COR-L47 (cell line): ENCODE measurements around the gene PCDHB6.
"Not testable (repeated sequence)": the region's sequence is repeated elsewhere in the genome, so short reads cannot be mapped to it uniquely, and the experiment has no call there.

Experiments used
- DNase-seq: peaks from one replicate; lab custom pipeline; 2025; lab: John Stamatoyannopoulos, UW

Gene PCDHB6

DNA sequence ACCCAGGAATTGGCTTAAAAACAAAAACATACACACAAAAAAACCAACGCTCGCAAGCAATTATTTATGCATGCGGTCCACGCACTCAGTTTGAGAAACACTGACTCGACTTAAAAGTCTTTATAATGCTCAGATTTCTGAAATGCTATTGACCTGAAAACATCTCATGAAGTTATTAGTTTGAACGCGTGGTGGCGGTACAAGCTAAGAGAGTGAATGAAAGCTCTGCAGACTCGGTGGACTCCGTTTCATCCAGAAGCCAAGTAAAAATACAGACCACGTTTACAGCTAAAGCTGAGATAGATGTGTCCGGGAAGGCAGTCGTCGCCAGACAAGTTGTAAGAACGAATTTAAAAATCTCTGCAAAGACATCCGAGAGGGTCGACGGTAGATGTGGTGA is at the start of gene PCDHB6:
TSS of gene PCDHB6 (plus strand) at position 246 of the 400 bp plus-strand sequence. CDS start 201 bp downstream, outside the sequence.
- DNase-seq = peak; percentile 28

DNA sequence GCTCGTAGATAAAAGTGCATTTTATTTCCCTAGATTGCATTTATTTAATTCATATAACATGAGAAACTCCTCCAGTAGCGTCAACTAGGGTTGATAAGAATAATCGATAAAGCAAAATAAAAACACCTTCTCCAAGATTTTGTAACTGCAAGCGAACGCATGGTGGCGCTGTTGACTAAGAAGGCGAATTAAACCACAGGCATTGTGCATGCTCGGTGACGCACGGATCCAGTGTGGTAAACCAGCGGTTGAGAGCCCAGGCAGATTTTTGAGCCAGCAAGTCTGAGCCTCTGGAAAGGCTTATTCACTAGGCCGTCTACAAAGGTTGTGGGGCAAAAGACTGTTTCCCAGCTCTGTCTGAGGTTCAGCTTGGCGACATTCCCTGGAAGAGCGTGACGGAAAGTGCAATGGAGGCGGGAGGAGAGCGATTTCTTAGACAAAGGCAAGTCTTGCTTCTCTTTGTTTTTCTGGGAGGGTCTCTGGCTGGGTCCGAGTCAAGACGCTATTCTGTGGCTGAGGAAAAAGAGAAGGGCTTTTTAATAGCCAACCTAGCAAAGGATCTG is 49.5 kb upstream of the PCDHB6 start, which contains the start of gene PCDHB3:
TSS of gene PCDHB3 (plus strand) at position 231 of the 563 bp plus-strand sequence. CDS start at position 408, 177 bp downstream.
- DNase-seq = peak; percentile 45

DNA sequence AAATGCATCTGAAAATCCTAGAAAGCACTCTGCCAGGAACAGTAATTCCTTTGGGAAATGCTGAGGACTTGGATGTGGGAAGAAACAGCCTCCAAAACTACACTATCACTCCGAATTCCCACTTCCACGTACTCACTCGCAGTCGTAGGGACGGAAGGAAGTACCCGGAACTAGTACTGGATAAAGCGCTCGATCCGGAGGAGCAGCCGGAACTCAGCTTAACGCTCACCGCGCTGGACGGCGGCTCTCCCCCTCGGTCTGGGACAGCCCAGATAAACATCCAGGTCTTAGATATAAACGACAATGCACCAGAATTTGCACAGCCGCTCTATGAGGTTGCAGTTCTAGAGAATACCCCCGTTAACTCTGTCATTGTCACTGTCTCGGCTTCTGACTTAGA is 48.8 kb upstream of the PCDHB6 start:
- no peak for DNase-seq

DNA sequence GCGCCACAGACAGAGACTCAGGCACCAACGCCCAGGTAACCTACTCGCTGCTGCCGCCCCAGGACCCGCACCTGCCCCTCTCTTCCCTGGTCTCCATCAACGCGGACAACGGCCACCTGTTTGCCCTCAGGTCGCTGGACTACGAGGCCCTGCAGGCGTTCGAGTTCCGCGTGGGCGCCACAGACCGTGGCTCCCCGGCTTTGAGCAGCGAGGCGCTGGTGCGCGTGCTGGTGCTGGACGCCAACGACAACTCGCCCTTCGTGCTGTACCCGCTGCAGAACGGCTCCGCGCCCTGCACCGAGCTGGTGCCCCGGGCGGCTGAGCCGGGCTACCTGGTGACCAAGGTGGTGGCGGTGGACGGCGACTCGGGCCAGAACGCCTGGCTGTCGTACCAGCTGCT is 47.8 kb upstream of the PCDHB6 start:
- not testable (repeated sequence) for DNase-seq

DNA sequence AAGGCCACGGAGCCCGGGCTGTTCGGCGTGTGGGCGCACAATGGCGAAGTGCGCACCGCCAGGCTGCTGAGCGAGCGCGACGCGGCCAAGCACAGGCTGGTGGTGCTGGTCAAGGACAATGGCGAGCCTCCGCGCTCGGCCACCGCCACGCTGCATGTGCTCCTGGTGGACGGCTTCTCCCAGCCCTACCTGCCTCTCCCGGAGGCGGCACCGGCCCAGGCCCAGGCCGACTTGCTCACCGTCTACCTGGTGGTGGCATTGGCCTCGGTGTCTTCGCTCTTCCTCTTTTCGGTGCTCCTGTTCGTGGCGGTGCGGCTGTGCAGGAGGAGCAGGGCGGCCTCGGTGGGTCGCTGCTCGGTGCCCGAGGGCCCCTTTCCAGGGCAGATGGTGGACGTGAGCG is 47.4 kb upstream of the PCDHB6 start:
- DNase-seq = not testable (repeated sequence)

DNA sequence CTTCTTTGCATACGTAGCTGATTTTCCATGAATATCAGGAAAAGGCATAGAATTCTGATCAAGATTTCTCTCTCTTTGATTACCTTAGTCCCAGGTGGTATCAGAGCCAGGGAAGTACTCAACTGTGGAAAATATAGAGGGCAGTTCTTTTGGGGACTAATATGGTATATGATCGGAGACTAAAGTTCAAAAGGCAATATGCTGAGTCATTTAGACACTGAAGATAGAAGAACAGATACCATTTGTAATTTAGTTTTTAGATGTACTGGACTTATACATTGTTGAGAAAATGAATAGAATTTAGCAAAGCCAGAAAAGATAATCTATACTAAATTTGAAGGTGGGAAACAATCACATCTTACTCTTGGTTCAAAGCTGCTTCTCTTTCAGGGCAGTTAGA is 44.5 kb upstream of the PCDHB6 start:
- no peak for DNase-seq

DNA sequence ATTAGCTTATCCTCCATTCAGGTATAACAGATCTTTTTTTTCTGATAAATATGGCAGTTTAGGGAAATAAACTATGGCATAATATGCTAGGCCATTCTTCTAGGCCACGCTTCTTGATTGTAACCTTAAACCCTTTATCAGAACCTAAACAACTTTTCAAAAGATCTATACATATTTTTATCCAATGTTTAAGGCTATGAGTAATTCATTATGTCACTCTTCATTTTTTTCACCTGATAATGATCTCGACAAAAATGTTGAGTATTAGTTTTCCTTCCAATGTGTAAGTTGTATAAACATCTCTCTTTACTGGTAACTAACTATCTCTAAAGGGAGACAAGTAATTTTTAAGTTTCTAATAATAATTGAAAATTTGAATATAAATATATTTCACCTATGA is 30.6 kb upstream of the PCDHB6 start:
- no peak for DNase-seq

DNA sequence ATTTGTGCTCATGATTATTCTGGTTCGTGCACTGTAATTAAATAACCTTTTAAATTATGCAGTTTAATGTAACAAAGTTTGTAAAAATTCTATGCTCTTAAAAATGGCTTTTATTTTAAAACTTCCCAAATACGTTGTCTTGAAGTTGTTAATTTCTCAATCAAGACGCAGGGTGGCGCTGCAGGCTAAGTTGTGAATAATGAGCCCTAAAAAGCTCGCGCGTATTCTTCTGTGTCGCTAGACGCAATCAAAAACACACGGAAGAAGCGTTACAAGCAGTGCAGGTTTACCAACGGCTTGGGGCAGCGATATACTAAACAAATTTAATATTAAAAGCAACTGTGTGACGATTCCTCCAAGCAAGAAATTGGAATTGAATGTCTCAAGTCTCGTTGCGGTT is 28.3 kb upstream of the PCDHB6 start, which contains the start of gene PCDHB4:
TSS of gene PCDHB4 (plus strand) at position 256 of the 400 bp plus-strand sequence. CDS start 181 bp downstream, outside the sequence.
- DNase-seq = no peak

DNA sequence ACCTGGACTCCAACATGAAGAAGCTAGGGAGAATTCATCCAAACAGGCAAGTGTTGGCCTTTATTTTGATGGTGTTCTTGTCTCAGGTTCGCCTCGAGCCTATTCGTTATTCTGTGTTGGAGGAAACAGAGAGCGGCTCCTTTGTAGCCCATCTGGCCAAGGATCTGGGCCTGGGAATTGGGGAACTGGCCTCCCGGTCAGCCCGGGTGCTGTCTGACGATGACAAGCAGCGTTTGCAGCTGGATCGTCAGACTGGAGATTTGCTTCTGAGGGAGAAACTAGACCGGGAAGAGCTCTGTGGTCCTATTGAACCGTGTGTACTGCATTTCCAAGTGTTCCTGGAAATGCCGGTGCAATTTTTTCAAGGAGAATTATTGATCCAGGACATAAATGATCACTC is 27.9 kb upstream of the PCDHB6 start:
- DNase-seq = no peak

DNA sequence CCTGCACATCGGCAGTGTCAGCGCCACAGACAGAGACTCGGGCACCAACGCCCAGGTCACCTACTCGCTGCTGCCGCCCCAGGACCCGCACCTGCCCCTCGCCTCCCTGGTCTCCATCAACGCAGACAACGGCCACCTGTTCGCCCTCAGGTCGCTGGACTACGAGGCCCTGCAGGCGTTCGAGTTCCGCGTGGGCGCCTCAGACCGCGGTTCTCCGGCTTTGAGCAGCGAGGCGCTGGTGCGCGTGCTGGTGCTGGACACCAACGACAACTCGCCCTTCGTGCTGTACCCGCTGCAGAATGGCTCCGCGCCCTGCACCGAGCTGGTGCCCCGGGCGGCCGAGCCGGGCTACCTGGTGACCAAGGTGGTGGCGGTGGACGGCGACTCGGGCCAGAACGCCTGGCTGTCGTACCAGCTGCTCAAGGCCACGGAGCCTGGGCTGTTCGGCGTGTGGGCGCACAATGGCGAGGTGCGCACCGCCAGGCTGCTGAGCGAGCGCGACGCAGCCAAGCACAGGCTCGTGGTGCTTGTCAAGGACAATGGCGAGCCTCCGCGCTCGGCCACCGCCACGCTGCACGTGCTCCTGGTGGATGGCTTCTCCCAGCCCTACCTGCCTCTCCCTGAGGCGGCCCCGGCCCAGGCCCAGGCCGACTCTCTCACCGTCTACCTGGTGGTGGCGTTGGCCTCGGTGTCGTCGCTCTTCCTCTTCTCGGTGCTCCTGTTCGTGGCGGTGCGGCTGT is 26.3 kb upstream of the PCDHB6 start:
- DNase-seq = not testable (repeated sequence)

DNA sequence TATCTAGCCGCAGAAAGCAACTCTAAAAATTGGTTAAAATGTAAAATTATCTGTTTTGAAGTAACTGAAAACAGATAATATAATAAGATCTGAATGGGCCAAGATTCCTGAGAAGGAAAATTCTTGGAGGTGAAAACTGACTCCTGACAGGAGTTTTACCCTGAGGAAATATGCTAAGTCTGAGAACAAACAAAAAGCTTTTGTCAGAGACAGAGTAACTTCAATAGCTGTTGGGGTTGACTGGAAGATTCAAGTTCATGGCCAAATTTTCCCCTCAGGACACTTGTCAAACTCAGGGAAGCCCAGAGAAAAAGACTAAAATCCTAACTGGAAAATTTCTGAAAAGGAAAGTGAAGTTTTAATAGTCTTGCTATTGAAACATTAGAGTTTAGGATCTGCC is 22.6 kb upstream of the PCDHB6 start:
- no peak for DNase-seq

DNA sequence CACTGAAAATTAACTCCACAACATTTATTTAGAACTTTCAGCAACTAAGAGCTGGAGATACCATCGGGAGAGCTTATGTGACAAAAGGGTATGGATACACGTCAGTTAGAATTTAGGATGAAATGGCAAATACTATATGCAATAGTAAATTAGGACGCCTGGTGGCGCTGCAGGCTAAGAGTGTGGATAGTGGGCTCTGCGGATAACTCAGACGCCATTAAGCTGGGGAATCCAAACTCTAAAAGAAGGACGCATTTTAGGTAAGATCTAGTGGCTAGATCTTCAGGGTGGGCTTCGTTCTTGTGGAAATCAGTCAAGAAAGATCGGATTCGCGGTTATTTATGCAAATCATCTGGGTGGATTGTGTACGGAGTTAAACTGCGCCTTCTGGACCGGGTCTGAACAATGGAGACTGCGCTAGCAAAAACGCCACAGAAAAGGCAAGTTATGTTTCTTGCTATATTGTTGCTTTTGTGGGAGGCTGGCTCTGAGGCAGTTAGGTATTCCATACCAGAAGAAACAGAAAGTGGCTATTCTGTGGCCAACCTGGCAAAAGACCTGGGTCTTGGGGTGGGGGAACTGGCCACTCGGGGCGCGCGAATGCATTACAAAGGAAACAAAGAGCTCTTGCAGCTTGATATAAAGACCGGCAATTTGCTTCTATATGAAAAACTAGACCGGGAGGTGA is 14.7 kb upstream of the PCDHB6 start, which contains the start of gene PCDHB5:
TSS of gene PCDHB5 (plus strand) at position 177 of the 688 bp plus-strand sequence. CDS start at position 406, 229 bp downstream.
- peak; percentile 37 for DNase-seq

DNA sequence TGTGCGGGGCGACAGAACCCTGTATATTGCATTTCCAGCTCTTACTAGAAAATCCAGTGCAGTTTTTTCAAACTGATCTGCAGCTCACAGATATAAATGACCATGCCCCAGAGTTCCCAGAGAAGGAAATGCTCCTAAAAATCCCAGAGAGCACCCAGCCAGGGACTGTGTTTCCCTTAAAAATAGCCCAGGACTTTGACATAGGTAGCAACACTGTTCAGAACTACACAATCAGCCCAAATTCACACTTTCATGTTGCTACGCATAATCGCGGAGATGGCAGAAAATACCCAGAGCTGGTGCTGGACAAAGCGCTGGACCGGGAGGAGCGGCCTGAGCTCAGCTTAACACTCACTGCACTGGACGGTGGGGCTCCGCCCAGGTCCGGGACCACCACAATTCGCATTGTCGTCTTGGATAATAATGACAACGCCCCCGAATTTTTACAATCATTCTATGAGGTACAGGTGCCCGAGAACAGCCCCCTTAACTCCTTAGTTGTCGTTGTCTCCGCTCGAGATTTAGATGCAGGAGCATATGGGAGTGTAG is 14.1 kb upstream of the PCDHB6 start:
- no peak for DNase-seq

DNA sequence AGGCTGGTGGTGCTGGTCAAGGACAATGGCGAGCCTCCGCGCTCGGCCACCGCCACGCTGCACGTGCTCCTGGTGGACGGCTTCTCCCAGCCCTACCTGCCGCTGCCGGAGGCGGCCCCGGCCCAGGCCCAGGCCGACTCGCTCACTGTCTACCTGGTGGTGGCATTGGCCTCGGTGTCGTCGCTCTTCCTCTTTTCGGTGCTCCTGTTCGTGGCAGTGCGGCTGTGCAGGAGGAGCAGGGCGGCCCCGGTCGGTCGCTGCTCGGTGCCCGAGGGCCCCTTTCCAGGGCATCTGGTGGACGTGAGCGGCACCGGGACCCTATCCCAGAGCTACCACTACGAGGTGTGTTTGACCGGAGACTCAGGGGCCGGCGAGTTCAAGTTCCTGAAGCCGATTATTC is 12.5 kb upstream of the PCDHB6 start:
- not testable (repeated sequence) for DNase-seq

DNA sequence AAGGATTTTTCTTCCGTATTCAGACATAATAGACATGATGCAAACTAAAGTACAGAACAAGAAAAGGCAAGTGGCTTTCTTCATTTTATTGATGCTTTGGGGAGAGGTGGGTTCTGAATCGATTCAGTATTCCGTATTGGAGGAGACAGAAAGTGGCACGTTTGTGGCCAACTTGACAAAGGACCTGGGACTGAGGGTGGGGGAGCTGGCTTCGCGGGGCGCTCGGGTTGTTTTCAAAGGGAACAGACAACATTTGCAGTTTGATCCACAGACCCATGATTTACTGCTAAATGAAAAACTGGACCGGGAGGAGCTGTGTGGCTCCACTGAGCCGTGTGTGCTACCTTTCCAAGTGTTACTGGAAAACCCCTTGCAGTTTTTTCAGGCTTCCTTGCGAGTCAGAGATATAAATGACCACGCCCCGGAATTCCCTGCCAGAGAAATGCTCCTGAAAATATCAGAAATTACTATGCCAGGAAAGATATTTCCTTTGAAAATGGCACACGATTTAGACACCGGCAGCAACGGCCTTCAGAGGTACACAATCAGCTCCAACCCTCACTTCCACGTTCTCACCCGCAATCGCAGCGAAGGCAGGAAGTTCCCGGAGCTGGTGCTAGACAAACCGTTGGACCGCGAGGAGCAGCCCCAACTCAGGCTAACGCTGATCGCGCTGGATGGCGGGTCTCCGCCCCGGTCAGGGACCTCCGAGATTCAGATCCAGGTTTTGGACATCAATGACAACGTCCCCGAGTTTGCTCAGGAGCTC is 551 bp downstream of the PCDHB6 start:
- DNase-seq = no peak

DNA sequence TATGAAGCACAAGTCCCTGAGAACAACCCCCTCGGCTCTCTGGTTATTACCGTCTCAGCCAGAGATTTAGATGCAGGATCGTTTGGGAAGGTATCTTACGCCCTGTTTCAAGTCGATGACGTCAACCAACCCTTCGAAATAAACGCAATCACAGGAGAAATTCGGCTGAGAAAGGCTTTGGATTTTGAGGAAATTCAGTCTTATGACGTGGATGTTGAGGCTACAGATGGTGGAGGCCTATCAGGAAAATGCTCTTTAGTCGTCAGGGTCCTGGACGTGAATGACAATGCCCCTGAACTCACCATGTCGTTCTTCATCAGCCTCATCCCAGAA is 1.1 kb downstream of the PCDHB6 start:
- DNase-seq = no peak

DNA sequence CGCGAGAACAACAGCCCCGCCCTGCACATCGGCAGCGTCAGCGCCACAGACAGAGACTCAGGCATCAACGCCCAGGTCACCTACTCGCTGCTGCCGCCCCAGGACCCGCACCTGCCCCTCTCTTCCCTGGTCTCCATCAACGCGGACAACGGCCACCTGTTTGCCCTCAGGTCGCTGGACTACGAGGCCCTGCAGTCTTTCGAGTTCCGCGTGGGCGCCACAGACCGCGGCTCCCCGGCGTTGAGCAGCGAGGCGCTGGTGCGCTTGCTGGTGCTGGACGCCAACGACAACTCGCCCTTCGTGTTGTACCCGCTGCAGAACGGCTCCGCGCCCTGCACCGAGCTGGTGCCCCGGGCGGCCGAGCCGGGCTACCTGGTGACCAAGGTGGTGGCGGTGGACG is 1.8 kb downstream of the PCDHB6 start:
- DNase-seq = not testable (repeated sequence)

DNA sequence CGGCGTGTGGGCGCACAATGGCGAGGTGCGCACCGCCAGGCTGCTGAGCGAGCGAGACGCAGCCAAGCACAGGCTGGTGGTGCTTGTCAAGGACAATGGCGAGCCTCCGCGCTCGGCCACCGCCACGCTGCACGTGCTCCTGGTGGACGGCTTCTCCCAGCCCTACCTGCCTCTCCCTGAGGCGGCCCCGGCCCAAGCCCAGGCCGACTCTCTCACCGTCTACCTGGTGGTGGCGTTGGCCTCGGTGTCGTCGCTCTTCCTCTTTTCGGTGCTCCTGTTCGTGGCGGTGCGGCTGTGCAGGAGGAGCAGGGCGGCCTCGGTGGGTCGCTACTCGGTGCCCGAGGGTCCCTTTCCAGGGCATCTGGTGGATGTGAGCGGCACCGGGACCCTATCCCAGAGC is 2.2 kb downstream of the PCDHB6 start:
- not testable (repeated sequence) for DNase-seq

DNA sequence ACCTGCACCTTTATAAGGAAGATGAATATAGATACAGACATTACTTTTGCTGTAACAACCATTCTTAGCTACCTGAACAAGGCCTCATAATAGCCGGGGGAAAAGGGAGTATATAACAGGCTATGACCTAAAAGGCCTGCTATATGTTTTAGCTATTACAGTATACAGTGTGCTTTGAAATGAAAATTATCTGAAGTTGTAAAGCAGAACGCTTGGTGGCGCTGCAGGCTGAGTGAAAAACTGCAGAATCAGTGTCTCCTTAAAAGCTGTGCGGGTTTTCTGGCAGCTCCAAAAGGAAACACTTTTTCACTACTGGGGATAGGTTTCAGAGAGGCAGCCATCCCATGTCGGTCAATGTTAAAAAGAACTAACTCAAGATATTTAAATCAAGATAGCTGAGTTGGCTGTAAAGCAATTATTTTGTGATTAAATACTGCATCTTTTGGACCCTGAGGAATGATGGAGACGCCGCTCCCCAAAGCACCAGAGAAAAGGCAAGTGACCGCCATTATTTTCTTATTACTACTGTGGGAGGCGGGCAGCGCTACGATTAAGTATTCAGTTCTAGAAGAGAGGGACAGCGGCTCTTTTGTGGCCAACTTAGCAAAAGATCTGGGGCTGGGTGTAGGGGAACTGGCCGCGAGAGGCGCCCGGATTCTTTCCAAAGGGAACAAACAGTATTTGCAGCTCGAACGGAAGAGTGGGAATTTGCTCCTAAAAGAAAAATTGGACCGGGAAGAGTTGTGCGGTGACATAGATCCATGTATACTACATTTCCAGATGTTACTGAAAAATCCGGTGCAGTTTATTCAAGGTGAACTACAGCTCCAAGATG is 5.9 kb downstream of the PCDHB6 start:
- no peak for DNase-seq

DNA sequence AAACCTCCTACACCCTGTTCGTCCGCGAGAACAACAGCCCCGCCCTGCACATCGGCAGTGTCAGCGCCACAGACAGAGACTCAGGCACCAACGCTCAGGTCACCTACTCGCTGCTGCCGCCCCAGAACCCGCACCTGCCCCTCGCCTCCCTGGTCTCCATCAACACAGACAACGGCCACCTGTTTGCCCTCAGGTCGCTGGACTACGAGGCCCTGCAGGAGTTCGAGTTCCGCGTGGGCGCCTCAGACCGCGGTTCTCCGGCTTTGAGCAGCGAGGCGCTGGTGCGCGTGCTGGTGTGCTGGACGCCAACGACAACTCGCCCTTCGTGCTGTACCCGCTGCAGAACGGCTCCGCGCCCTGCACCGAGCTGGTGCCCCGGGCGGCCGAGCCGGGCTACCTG is 7.5 kb downstream of the PCDHB6 start:
- DNase-seq = not testable (repeated sequence)

DNA sequence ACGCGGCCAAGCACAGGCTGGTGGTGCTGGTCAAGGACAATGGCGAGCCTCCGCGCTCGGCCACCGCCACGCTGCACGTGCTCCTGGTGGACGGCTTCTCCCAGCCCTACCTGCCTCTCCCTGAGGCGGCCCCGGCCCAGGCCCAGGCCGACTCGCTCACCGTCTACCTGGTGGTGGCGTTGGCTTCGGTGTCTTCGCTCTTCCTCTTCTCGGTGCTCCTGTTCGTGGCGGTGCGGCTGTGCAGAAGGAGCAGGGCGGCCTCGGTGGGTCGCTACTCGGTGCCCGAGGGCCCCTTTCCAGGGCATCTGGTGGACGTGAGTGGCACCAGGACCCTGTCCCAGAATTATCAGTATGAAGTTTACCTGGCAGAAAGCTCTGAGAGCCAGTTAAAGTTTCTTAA is 8.0 kb downstream of the PCDHB6 start:
- DNase-seq = not testable (repeated sequence)
